NK-92 treated with Interleukin-12 subunit alpha and Interleukin-12 subunit beta, amount 100 ng/mL, for 24 hours (cell line): ENCODE measurements around the gene ALDH1L1.
"Not testable (repeated sequence)": the region's sequence is repeated elsewhere in the genome, so short reads cannot be mapped to it uniquely, and the experiment has no call there.

Experiments used
- DNase-seq: peaks from one replicate; lab custom pipeline; 2025; lab: John Stamatoyannopoulos, UW

Gene ALDH1L1

DNA sequence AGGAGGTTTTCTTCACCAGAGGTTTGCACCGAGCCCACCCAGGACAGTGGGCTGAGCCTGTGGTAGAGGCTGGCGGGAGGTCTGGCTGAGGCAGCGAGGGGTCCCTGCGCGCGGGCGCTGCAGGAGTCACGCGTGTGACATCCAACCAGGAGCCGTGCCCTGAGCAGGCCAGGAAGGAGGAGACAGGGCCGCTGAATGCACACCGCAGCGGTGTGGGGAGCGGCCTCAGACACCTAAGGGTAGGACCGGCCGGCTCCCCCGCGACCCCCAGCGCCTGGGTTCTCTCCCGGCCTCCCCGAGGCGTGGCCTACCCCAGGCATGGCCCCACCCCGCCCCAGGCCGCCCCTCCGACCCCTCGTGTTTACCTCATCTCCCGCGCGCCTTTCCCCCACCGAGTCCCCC, 96.9 kb downstream of the ALDH1L1 start:
- DNase-seq = peak; percentile 79

DNA sequence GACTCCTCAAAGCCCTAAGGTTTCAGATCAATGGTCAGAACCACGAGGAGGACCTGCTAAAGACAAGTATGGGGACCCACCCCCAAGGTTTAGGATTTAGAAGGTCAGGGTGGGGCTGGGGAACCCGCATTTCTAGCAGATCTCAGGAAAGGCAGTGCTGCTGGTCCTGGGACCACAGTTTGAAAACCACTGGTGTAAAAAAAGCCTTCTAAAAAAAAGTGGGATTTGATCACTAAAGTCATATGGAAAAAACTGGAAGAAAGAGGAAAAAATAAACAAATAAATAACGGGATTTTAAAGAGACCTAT, 97.3 kb downstream of the ALDH1L1 start:
- no peak for DNase-seq

DNA sequence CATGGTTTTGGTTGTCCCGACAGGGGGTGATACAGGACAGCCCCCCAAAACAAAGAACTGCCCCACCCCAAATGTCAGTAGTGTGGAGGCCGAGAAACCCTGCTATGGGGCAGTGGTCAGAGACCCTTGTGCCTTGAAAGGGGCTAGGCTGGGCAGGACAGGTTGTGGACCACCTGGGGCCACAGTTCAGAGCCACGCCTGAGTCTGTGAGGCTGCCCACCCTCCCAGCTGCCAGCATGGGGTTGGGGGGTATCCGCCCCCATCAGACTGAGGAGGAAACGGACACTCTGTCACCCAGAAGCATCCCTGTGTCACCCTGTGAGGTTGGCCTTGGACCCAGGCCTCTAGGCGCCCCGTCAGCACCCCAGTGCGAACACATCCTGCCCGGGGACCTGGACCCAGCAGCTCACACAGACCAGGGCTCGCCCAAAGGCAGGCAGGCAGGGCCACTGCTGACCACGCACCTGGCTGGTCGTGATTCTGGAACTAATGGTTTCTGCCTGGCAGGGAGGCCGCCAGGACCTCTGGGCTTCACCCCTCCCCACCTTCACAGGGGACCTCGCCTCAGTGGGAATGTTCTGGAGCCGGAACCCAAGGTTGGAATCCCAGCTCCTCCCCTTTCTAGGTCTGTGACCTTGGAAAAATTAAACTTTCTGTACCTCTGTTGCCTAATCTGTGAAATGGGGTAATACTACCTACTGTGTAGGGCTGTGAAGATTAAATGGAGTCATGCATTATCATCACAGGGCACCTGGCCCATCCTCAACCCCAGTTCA, 97.8 kb downstream of the ALDH1L1 start:
- DNase-seq = no peak

DNA sequence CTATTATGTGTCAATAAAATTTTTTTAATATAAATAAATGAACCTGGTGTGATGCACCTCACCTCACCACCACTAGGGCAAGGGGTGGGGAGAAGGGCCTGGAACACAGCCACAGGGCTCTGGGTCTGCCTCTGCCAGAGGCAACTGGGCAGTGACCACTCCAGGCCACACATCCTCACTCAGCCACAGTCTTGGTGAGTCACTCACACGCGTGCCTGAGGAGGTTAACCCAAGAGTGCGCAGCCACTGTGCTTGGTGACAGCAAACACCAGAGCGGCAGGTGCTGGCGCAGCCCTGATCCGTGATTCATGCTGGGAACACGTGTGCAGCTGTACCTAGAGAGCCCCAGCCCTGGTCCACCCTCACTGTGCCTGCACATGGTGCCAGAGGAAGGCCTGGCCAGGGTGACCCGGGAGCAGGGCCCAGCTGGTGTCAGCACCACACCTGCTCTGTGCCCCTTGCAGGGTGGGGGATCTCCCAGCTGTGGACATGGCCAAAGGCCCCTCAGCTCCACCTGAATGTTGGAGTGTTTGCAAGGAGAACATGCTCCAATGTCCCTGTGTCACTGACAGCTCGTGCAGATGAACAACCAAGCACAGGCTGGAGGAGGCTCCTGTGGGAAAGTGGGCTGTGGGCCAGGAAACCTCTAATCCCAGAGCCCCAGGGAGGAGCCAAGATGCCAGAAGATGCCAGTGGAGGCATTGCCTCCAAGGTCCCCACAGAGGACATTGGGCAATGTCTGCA, 98.6 kb downstream of the ALDH1L1 start:
- DNase-seq = peak; percentile 41

DNA sequence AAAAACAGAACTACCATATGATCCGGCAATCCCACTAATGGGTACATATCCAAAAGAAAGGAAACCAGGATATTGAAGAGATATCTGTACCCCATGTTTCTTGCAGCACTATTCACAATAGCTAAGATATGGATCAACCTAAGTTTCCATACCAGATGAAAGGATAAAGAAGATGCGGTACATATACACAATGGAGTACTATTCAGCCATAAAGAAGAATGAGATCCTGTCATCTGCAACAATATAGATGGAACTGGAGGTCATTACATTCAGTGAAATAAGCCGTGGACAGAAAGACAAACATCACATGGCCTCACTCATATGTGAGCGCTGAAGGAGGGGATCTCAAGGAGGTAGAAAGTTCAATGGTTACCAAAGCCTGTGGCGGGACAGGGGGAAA, 99.4 kb downstream of the ALDH1L1 start:
- no peak for DNase-seq

DNA sequence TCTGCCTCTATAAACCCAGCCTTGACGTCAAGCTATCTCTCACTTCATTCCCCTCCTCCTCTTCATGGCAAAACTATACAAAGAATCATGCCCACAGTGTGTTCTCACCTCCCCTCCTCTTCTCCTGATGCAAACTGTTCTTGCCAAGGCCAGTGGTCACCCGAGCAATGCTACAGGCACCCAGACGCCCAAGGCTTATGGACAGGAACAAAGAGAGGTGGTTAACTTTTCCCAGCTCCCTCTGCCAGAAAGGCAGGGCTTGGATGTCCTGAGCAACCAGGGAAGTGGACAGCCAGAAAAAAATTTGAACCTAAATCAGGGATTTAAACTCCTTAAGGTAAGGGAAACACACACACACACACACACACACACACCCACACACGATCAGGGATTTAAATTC, 101.5 kb downstream of the ALDH1L1 start:
- no peak for DNase-seq

DNA sequence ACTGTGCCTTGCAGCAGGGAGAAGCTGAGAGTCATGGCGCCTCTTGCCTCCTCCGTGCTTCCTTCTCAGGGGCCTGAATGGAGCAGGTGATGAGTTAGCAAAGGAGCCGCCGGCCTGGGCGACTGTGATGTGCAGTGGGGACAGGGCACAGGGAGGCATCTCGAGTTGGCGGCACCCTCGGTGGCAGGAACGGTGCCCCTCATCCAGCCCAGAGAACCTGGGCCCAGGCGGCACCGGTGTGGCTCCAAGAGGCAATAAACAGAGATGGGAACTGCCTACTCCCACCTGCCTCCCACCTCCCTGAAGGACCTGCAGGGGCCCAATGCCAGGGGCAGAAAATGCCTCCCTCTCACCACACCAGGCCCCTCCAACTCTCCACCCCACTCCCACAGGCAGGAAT, 102.6 kb downstream of the ALDH1L1 start:
- no peak for DNase-seq

DNA sequence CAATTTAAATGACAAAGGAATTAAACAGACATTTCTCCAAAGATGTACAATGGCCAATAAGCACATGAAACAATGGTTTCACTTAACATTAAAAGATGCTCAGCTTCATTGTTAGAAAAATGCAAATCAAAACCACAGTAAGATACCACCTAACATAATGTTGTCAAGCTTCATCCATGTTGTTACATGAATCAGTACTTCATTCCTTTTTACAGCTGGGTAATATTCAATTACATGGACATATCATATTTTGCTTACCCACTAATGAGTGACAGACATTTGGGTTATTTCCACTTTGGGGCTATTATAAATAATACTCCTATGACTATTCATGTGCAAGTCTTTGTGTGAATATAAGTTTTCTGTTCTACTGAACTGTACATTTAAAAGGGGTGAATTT, 104.2 kb downstream of the ALDH1L1 start:
- no peak for DNase-seq

DNA sequence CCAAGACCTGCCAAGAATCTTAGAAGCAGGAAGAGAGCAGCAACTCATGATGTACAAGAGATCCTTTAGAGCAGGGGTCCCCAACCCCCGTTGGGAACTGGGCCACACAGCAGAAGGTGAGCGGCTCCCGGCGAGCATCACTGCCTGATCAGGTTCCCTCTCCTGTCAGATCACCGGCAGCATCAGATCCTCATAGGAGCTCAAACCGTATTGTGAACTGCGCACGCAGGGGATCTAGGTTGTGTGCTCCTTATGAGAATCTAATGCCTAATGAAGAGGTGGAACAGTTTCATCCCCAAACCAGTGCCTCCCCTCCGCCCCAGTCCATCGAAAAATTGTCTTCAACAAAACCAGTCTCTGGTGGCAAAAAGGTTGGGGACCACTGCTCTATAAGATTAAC, 110.2 kb downstream of the ALDH1L1 start:
- no peak for DNase-seq

DNA sequence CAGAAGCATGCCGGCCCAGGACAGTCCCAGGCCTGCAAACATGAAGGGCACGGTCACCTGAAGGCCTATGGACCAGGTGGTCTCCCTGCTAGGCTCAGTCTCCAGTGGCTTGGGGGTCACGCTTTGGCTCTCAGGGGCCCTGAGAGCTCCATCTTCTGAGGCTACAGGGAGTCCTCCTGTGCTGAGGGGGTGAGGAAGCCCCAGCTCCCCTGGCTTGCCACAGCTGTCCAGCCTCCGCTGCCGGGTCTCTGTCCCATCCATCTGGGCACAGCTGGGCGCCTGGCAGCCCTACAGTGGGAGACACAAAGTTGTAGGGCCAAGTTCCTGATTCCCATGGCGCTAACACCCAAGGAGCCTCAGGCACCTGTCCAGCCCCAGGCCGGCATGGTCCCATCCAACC, 112.4 kb downstream of the ALDH1L1 start:
- DNase-seq = no peak

DNA sequence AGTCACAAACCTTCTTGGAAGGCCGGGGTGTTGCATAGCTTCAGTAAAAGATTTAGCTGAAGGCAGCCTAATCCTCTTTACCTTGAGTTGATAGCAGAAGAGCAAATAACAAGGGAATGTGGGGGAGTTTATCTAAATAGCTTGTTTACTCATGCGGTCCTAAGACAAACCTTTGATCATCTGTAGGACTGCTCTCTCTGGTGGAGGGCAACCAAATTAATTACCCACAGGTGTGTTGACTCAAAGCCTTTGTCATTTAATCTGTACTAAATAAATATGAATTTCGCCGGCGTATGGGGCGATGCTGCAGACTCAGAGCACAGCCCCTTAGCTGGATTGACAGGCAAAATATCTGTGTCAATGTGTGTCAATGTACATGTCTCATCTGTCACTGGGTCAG, 113.7 kb downstream of the ALDH1L1 start:
- DNase-seq = not testable (repeated sequence)

DNA sequence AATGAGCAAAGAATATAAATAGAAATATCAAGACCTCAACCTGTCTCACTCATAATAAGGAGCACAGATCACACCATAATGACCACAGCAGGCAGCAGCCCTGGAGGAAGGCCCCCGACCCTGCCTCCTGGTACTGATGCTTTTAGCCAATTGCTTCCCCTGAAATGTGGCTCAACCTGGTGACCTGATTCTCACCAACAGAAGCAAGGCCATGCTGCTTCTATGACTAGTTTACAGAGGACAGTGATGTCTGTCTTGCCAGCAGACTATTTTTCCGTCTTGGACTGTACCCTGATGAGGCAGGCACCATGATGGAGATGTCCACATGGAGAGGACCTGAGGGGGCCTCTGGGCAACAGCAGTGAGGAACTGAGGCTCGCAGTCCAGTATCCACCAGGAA, 114.5 kb downstream of the ALDH1L1 start:
- no peak for DNase-seq

DNA sequence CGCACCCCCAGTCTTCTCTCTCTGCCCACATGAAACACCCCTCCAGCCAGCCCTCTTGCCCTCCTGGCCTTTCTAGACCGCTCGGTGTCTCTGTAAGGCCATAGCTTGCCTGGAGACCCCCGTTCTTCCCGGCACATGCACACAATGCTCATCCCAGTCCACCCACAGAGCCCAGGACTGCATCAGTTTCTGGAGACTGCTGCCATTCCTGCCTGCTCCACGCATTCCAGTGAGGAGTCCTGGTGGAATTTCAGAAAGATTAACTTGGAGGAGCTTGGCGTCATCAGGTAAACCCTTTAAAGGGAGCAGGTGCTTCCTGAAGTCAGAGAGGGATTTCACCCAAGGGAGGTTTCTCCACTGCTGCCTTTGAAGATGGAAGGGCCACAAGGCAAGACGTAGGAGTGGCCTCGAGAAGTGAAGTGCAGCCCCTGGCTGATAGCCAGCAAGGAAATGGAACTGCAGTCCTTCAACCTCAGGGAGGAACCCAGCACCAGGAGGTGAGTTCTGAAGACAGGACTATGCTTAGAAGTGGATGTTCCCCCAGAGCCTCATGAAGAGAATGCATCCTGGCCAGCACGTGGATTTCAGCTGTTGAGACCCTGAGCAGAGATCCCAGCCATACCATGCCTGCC, 115.6 kb downstream of the ALDH1L1 start:
- no peak for DNase-seq

DNA sequence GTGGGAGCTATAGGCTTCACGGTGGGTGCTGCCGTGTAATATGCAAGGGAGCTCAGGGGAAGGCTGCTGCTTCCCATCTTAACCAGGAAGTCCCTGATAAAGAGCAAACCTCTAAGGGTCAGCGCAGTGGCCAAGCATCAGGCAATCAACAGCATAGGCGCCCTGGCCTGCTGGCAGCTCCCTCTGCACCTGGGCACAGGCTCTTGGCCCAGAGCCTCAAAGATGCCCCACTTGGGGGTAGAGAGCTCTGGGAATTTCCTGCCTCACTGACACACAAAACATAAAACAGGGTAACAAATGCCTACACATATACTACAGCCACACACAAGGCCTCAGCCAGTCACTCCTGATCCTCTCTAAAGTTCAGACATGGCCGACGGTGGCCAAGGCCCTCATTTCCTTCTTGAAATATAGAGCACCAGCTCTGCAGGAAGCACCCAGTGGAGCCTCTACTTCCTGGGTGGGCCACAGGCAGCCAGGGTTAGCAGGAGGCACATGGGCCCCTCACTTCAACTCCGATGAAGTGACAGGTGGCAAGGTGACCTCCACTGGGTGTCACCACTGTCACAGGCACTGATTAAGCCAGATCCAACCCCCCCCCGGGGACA, 116.9 kb downstream of the ALDH1L1 start:
- DNase-seq = no peak

DNA sequence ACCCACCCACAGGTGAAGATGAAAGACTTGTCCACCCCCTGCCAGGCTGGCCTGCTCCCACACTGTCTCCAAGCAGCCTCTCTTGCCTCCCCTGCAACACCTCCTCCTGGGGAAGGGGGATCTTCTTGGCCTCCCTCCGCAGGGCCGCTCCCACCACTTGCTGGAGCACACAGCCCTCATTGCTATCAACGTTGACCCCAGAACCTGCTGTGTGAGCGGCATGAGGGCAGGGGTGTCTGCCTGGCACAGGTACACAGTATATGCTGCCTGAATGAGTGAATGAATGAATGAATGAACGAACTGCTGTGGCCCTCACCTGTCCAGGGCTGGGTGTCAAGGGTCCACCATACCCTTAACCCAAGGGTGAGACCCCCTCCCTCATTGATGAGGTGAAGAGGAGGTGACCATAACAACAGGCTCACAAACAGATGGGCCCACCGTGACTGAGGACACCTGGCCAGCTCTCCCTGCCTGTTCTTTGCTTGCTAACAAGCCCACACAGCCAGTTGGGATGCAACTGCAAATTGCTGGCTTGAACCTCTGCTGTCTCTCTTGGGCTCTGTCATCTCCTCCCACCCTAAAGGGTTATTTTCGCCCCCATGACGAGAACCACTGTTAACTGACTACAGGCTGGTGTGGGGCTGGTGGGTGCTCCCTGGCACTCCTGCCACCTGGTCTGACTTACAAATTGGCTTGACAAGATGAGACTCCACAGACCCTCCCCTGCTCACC, 118.9 kb downstream of the ALDH1L1 start:
- DNase-seq = no peak

DNA sequence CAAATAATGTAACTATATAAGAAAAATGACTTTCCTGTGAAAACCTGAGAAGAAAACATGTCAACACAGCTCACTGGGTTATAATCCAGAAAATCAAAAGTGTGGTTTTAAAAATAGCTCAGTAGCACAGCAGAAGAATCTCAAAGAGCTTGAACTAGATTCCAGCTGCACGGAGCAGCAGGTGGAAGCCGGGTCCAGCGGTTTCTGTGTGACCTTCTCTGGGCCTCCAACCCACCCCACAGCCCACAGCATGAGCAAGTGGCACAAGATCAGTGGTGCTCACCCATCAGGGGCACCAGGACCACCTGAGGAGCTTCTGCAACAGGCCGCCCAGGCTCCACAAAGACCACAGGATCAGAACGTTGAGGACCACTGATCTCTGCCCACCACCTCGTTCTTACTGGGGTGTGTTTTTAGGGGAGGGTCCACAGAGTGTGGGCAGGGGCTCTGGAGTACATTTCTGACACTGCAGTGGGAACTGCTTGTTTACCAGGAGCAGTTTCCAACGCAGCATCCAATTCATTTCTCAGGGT, 119.7 kb downstream of the ALDH1L1 start:
- DNase-seq = no peak

DNA sequence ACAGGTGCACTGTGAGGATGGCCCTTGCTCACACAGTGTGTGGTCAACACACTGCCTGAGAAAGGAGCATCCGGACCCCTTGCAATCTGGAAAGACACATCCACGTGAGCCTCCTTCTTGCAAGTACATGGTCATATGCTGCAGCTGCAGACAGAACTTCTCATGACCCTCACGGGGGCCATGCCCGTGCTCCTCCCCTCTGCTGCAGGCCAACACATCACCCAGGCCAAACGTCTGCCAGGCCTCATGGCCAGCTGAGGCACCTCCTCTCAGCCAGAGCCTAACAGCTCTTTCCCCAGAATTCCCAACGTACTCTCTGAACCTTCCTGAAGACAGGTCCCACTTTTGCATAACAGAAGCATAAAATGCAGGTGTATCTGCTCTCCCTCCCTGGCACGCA, 121.7 kb downstream of the ALDH1L1 start:
- DNase-seq = no peak

DNA sequence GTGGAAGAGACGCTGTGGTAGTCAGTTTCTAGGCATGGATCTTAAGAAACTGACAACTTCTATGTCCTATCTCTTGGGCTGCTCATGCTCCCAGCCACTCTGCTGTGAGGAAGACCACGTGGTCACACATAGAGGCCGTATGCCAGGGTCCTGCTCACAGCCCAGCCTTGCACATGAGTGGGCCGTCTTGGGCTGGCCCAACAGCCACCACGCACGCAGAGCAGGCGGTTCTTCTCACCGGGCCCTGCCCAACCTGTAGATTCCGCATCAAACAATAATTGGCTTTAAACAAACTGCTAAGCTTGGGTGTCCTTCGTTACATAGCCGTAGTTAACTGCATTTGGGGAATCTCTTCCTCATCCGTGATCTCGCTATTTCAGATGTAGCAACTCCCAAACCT, 122.5 kb downstream of the ALDH1L1 start:
- no peak for DNase-seq

DNA sequence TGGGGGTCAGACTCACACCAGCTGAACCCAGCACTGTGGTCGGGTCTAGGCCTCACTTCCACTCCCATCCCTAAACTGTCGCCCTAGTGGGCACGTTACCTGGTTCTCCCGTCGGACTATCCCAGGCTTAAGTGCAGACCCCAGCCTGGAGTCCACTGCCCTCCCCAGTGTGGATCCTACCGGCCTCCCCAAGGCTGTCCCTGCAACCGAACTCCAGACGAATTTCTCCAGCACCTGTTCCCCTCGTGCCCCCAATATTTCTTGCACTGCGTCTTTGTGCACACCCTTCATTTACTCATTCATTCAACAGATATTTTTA, 122.9 kb downstream of the ALDH1L1 start:
- DNase-seq = no peak

DNA sequence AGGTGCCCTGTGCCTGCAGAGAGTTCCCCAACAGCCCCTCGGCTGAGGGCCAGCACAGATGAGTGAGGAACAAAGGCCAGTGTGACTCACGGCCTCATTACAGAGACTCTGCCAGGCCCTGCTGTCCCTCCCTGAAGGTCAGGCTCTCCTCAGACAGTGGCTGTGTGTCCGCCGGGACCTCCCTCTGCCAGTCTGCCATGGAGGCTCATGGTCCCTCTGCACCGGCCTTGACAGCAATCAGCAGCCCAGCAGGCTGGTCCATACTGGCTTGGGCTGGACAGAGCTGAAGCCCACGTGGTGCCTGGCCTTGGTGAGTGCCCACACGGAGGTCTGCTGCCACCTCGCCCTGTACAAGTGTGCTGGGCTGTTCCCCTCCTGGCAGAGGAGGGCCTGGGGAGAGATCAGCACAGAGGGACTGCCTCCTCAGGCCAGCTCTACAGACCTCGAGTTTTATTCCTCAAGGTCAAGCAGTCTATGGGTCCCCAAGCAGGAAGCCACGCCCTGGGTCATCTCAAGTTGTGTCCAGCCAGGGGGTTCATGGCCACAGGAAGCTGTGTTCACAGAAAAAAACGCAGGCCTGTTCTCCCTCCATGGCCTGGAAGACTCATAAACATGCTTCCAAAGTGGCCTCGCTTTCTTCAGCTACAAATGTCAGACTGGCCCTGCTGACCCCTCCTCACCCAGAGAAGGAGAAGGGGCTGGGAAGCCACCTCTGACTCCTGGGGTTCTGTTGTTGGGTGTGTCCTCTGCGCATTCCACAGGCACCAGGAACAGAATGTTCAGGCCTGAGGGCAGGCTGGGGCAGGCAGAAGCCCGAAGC, 123.5 kb downstream of the ALDH1L1 start:
- DNase-seq = no peak

DNA sequence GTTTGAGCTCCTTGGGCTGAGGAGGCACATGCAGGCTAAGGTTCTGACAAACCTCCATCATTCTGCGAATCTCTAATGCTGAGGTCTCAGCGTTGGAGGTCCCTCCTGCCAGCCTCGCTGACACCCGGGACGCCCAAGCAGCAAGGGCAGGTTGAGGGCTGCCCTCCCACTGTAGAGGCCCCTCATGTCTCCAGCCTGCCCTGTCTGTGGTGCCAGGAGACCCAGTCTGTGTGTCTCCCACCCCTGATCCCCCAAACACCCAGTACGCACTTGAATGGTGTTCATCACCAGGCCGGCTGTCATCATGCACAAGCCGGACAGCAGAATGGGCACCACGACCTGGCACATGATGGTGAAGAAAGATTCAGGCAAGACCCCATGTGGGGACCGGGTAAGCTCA, 124.3 kb downstream of the ALDH1L1 start:
- DNase-seq = no peak
